Astrocyte of the cerebellum (primary cell): ENCODE measurements around the gene ALG1.
"Not testable (repeated sequence)": the region's sequence is repeated elsewhere in the genome, so short reads cannot be mapped to it uniquely, and the experiment has no call there.

Experiments used
- DNase-seq: peaks from one replicate; pipeline ENCODE4 v3.0.0-alpha.2; 2011; ENCODE audit warnings: low read depth
- H3K4me3 ChIP-seq: 2 replicates; pipeline ENCODE4 v1.5.1; 2011; ENCODE audit warnings: mild to moderate bottlenecking, low read depth, low read length, moderate library complexity
- CTCF ChIP-seq: IDR thresholded peaks from 2 replicates; pipeline ENCODE4 v1.5.1; 2012; ENCODE audit warnings: low read length, low read depth, moderate library complexity, mild to moderate bottlenecking; ENCODE audit errors: missing control alignments
- in situ Hi-C: cut with HindIII; loops from 2 replicates; pipeline ENCODE4 v1.10.0; 2017; ENCODE audit warnings: low sequenced_read_pairs

The ALG1 gene

GRCh38 chr16:5072334-5073278 lies 963 bp downstream of the ALG1 start:
- in situ Hi-C loops: no loop called here
- TF ChIP-seq CTCF: no peak
- peak overlapping the region; percentile 80 for H3K4me3 ChIP-seq
- DNase-seq: no peak

- in situ Hi-C loops: no loop called here
- DNase-seq: no peak
- no peak overlapping the region for H3K4me3 ChIP-seq
- TF ChIP-seq CTCF: no peak
These were observed 1.6 kb downstream of the ALG1 start for GRCh38 chr16:5073279-5073629.

GRCh38 chr16:5073771-5074170 lies 2.1 kb downstream of the ALG1 start:
- in situ Hi-C loops, H3K4me3 ChIP-seq, DNase-seq: not testable (repeated sequence)

- H3K4me3 ChIP-seq: no peak overlapping the region
- no peak for DNase-seq
- TF ChIP-seq CTCF: peak; percentile 6
- in situ Hi-C loops: no loop called here
These were observed 4.0 kb downstream of the ALG1 start for GRCh38 chr16:5075637-5076036.

- TF ChIP-seq CTCF: no peak
These were observed 5.7 kb downstream of the ALG1 start for GRCh38 chr16:5077304-5077703.

GRCh38 chr16:5078626-5079025 lies 7.0 kb downstream of the ALG1 start:
- no peak for DNase-seq
- H3K4me3 ChIP-seq: no peak overlapping the region
- no peak for TF ChIP-seq CTCF
- in situ Hi-C loops: no loop called here

More at GRCh38 chr16:5077304-5077703, 5.7 kb downstream of the ALG1 start:
- no peak overlapping the region for H3K4me3 ChIP-seq
- in situ Hi-C loops: no loop called here
- no peak for DNase-seq

- DNase-seq, in situ Hi-C loops: not testable (repeated sequence)
These were observed 8.8 kb downstream of the ALG1 start for GRCh38 chr16:5080461-5080860.

GRCh38 chr16:5080996-5081395 lies 9.4 kb downstream of the ALG1 start:
- DNase-seq, in situ Hi-C loops, H3K4me3 ChIP-seq: not testable (repeated sequence)

More at GRCh38 chr16:5080461-5080860, 8.8 kb downstream of the ALG1 start:
- not testable (repeated sequence) for H3K4me3 ChIP-seq

GRCh38 chr16:5083646-5084045 lies 12.0 kb downstream of the ALG1 start:
- H3K4me3 ChIP-seq, DNase-seq, in situ Hi-C loops: not testable (repeated sequence)

- DNase-seq, H3K4me3 ChIP-seq, in situ Hi-C loops: not testable (repeated sequence)
These were observed 12.6 kb downstream of the ALG1 start for GRCh38 chr16:5084099-5084731.
